ENCODE data around the gene KCNN3. TPM values are rescaled to one million over a fixed set of nuclear protein-coding genes. Genes with fewer than 3 reads are reported as not detected.

The KCNN3 gene
- total RNA-seq, 2 donors from 2014 or later, result 0.10 to 0.42 TPM

GRCh38 chr1:154751690-154752089, 118.4 kb downstream of the KCNN3 start:
- Mint-ChIP-seq H3K9me3 (peaks cover 0 to 1% of the 10 kb centered on the region in 2 donors), H3K27ac (peak overlapping the region; percentile 2), H3K36me3 (ENCODE audit: insufficient read depth in 2 of 2) (no peaks in the 10 kb centered on the region), H3K4me3 (peak overlapping the region; percentile 10 to 71), H3K4me1 (ENCODE audit: low read depth) (peaks cover 84% of the 10 kb centered on the region), H3K27me3 (ENCODE audit: low read depth) (peaks cover 5% of the 10 kb centered on the region)
- ATAC-seq (replicated peaks in 1 of 2), result peak; percentile 6 to 15
- DNase-seq, result no peak

DNA sequence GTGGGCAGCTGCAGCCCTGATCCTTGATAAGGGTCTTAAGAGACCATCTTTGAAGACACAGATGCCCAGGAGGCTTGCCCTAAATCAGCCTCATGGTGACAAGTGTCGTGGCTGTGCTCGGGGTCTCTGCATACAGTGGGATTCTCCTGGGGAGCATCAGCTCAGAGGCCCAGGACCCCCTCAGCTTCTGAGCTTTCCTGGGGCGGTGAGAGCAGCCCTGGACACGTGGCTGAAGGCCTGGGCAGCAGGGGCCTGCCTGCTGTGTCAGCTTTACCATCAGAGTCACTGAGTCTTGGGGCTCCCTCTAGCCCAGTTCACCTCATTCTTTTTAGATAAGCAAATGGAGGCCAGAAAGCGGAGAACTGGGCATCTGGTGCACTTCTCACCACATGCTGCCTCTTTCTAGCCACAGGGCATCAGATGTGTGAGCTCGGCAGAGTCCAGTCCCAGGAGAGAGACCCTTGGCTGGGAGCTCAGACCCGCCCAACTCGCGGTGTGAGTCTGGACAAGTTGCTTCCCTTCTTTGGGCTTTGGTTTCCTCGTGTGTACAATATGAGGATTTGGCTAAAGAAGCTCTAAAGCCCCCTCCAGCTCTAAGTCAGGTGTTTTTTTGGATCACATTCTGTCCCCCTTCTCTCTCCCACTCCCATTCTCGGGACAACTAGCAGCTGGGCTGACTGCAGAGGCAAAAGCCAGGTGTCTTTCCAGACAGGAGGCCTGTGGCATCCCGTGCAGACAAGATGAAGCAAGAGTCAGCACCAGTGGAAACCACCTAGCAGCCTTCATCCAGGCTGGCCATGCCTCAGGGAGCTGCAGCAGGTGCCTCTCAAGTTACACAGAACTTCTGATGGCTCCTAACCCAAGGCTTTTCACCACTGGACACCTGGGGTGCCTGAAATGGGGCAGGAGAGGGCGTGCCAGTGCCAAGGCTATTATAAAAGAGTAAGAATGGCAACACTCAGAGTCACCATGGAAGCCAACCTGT, 119.1 kb downstream of the KCNN3 start:
- no peaks in the 10 kb centered on the region for H3K36me3 Mint-ChIP-seq (ENCODE audit: insufficient read depth in 2 of 2)
- H3K27ac Mint-ChIP-seq, result peak overlapping the region; percentile 16
- H3K27me3 Mint-ChIP-seq (ENCODE audit: low read depth), result peaks cover 9% of the 10 kb centered on the region
- H3K4me3 Mint-ChIP-seq, result peak overlapping the region in 1 of 2 donors; percentile 71
- no peak for ATAC-seq (replicated peaks in 1 of 2)
- no peak for DNase-seq
- no peaks in the 10 kb centered on the region for H3K9me3 Mint-ChIP-seq
- peaks cover 84% of the 10 kb centered on the region for H3K4me1 Mint-ChIP-seq (ENCODE audit: low read depth)

GRCh38 chr1:154749078-154749760, 120.9 kb downstream of the KCNN3 start:
- no peaks in the 10 kb centered on the region for H3K9me3 Mint-ChIP-seq
- H3K36me3 Mint-ChIP-seq (ENCODE audit: insufficient read depth in 2 of 2), result peaks cover 0 to 2% of the 10 kb centered on the region in 2 donors
- no peak overlapping the region for H3K27ac Mint-ChIP-seq
- H3K4me3 Mint-ChIP-seq, result peak overlapping the region; percentile 82
- ATAC-seq (replicated peaks in 1 of 2), result peak in 1 of 2 donors; percentile 28
- peaks cover 9% of the 10 kb centered on the region for H3K27me3 Mint-ChIP-seq (ENCODE audit: low read depth)
- H3K4me1 Mint-ChIP-seq (ENCODE audit: low read depth), result peaks cover 89% of the 10 kb centered on the region
- peak; percentile 53 to 67 for DNase-seq

- Mint-ChIP-seq H3K4me1 (ENCODE audit: low read depth) (peaks cover 89% of the 10 kb centered on the region), H3K27ac (peak overlapping the region; percentile 85), H3K4me3 (peak overlapping the region; percentile 82), H3K27me3 (ENCODE audit: low read depth) (peaks cover 9% of the 10 kb centered on the region), H3K9me3 (no peaks in the 10 kb centered on the region), H3K36me3 (ENCODE audit: insufficient read depth in 2 of 2) (peaks cover 0 to 2% of the 10 kb centered on the region in 2 donors)
- ATAC-seq (replicated peaks in 1 of 2) (no peak), DNase-seq (no peak)
Observed at GRCh38 chr1:154748405-154748775, 121.7 kb downstream of the KCNN3 start.

- DNase-seq, result peak; percentile 68 to 72
- H3K4me3 Mint-ChIP-seq, result peak overlapping the region; percentile 82
- peak overlapping the region; percentile 85 for H3K27ac Mint-ChIP-seq
- peaks cover 0 to 2% of the 10 kb centered on the region in 2 donors for H3K36me3 Mint-ChIP-seq (ENCODE audit: insufficient read depth in 2 of 2)
- H3K27me3 Mint-ChIP-seq (ENCODE audit: low read depth), result peaks cover 9% of the 10 kb centered on the region
- no peaks in the 10 kb centered on the region for H3K9me3 Mint-ChIP-seq
- peaks cover 87% of the 10 kb centered on the region for H3K4me1 Mint-ChIP-seq (ENCODE audit: low read depth)
- peak; percentile 87 to 89 for ATAC-seq (replicated peaks in 1 of 2)
Observed at GRCh38 chr1:154747740-154748404, 122.2 kb downstream of the KCNN3 start.

- Mint-ChIP-seq H3K4me1 (ENCODE audit: low read depth) (peaks cover 89% of the 10 kb centered on the region), H3K27ac (peak overlapping the region; percentile 52), H3K27me3 (ENCODE audit: low read depth) (peaks cover 9% of the 10 kb centered on the region), H3K4me3 (peak overlapping the region; percentile 82), H3K36me3 (ENCODE audit: insufficient read depth in 2 of 2) (peaks cover 0 to 2% of the 10 kb centered on the region in 2 donors), H3K9me3 (no peaks in the 10 kb centered on the region)
- ATAC-seq (replicated peaks in 1 of 2) (no peak), DNase-seq (no peak)
Observed at GRCh38 chr1:154747380-154747739, 122.7 kb downstream of the KCNN3 start.

- H3K4me1 Mint-ChIP-seq (ENCODE audit: low read depth), result peaks cover 89% of the 10 kb centered on the region
- DNase-seq, result no peak
- H3K27me3 Mint-ChIP-seq (ENCODE audit: low read depth), result peaks cover 15% of the 10 kb centered on the region
- no peaks in the 10 kb centered on the region for H3K9me3 Mint-ChIP-seq
- ATAC-seq (replicated peaks in 1 of 2), result no peak
- peaks cover 0 to 2% of the 10 kb centered on the region in 2 donors for H3K36me3 Mint-ChIP-seq (ENCODE audit: insufficient read depth in 2 of 2)
- no peak overlapping the region for H3K27ac Mint-ChIP-seq
- peak overlapping the region; percentile 82 for H3K4me3 Mint-ChIP-seq
Observed at GRCh38 chr1:154746622-154747299, 123.3 kb downstream of the KCNN3 start.

DNA sequence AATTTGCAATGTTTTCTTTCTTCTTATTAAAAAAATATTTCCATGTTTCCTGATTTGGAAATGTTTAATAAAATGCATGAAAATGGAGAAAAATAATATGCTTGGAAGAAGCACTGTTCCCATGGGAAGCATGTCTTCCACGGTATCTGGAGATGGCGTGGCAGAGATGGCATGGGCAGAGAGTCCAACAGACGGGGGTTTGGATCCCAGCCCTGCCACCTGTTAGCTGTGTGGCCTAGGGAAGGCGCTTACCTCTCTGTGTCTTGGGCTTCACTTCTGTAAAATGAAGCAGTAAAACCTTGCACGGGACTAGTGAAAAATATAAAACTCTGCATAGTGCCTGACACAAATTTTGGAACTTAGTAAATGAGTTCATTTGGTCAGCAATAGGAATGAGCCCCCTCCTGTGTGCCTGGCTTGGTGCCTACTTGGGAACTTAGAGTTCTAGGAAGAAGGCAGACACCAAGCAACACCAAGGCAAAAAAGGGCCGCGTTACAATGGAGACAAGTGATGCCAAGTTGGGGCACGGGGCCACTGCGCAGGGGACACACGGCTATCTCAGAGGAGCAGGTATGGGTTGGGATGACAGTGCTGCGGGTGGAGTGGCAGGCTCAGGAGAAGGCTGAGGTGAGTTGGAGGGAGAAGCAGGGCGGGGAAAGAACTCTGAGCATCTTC, 124.2 kb downstream of the KCNN3 start:
- Mint-ChIP-seq H3K4me3 (peak overlapping the region; percentile 77 to 82), H3K4me1 (ENCODE audit: low read depth) (peaks cover 80% of the 10 kb centered on the region), H3K27ac (no peak overlapping the region), H3K27me3 (ENCODE audit: low read depth) (peaks cover 15% of the 10 kb centered on the region), H3K36me3 (ENCODE audit: insufficient read depth in 2 of 2) (peaks cover 0 to 5% of the 10 kb centered on the region in 2 donors), H3K9me3 (no peaks in the 10 kb centered on the region)
- ATAC-seq (replicated peaks in 1 of 2), result no peak
- no peak for DNase-seq

DNA sequence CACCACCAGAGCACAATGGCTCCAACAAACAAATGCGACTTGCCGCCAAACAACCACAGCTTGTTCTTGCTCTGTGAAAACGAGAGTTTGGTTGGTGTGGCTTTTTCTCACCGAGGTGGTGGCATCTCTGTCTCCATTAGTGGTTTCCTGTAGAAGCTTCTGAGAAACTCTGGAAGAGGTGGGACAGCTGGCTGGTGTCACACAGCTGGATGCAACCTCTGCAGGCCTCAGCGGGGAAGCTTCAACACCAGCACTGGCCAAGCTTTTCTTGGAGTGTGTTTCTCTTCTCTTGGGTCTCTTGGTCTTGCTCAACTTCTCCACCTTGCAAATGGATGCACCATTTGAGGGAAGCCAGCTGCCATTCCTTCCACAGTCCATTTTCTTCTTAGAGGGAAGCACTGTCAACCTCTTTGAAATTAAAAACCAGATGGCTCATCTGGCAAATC, 124.8 kb downstream of the KCNN3 start:
- ATAC-seq (replicated peaks in 1 of 2), result peak; percentile 47 to 53
- Mint-ChIP-seq H3K4me1 (ENCODE audit: low read depth) (peaks cover 76% of the 10 kb centered on the region), H3K9me3 (no peaks in the 10 kb centered on the region), H3K36me3 (ENCODE audit: insufficient read depth in 2 of 2) (peaks cover 2 to 5% of the 10 kb centered on the region in 2 donors), H3K4me3 (peak overlapping the region; percentile 66 to 77), H3K27me3 (ENCODE audit: low read depth) (peaks cover 15% of the 10 kb centered on the region), H3K27ac (peak overlapping the region; percentile 62)
- peak; percentile 60 to 76 for DNase-seq

- ATAC-seq (replicated peaks in 1 of 2), result no peak
- peaks cover 15% of the 10 kb centered on the region for H3K27me3 Mint-ChIP-seq (ENCODE audit: low read depth)
- no peak overlapping the region for H3K27ac Mint-ChIP-seq
- peaks cover 76% of the 10 kb centered on the region for H3K4me1 Mint-ChIP-seq (ENCODE audit: low read depth)
- DNase-seq, result no peak
- peak overlapping the region in 1 of 2 donors; percentile 77 for H3K4me3 Mint-ChIP-seq
- peaks cover 2 to 5% of the 10 kb centered on the region in 2 donors for H3K36me3 Mint-ChIP-seq (ENCODE audit: insufficient read depth in 2 of 2)
- H3K9me3 Mint-ChIP-seq, result no peaks in the 10 kb centered on the region
Observed at GRCh38 chr1:154744352-154745035, 125.6 kb downstream of the KCNN3 start.

- ATAC-seq (replicated peaks in 1 of 2) (no peak), DNase-seq (no peak)
- H3K4me1 Mint-ChIP-seq (ENCODE audit: low read depth), result peaks cover 76% of the 10 kb centered on the region
- peaks cover 15% of the 10 kb centered on the region for H3K27me3 Mint-ChIP-seq (ENCODE audit: low read depth)
- H3K27ac Mint-ChIP-seq, result no peak overlapping the region
- H3K9me3 Mint-ChIP-seq, result no peaks in the 10 kb centered on the region
- peaks cover 2 to 5% of the 10 kb centered on the region in 2 donors for H3K36me3 Mint-ChIP-seq (ENCODE audit: insufficient read depth in 2 of 2)
- no peak overlapping the region for H3K4me3 Mint-ChIP-seq
Observed at GRCh38 chr1:154743526-154744036, 126.5 kb downstream of the KCNN3 start.
